HG03097 (cell line): ENCODE results near the gene TMPRSS7.
"Not testable (repeated sequence)": the region's sequence is repeated elsewhere in the genome, so short reads cannot be mapped to it uniquely, and the experiment has no call there.

Source experiments
- ATAC-seq: cut with Tn5 transposase; IDR thresholded peaks from one replicate; pipeline ENCODE4 v1.9.1; 2021; ENCODE audit not compliant: unreplicated experiment, low FRiP score

Gene TMPRSS7

DNA sequence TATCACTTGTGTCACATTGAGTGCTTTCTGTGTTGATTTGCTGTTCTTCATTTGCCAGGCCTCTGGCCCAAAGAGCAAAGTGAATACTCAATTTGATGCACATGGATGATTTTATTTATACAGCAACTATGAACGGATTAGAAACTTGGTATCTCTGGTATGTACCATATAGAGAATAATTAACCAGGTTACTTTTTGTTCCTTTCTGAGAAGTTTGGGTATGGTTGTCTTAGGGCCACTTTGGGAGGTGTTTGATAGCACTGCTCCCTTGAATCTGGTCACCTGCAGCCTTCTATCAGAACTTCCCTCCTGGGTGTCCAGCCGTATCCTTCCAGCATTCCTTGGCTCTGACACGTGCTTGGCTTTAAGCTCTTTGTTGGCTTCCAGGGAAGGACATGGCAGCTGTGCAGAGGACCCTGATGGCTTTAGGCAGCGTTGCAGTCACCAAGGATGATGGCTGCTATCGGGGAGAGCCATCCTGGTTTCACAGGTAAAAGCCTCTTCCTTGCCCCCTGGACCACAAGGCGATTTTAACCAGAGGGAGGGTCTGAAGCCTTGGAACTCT lies 23.1 kb upstream of the TMPRSS7 start:
- no peak for ATAC-seq

- ATAC-seq, result no peak
Measured at GRCh38 chr3:112012205-112012992, 22.1 kb upstream of the TMPRSS7 start.

DNA sequence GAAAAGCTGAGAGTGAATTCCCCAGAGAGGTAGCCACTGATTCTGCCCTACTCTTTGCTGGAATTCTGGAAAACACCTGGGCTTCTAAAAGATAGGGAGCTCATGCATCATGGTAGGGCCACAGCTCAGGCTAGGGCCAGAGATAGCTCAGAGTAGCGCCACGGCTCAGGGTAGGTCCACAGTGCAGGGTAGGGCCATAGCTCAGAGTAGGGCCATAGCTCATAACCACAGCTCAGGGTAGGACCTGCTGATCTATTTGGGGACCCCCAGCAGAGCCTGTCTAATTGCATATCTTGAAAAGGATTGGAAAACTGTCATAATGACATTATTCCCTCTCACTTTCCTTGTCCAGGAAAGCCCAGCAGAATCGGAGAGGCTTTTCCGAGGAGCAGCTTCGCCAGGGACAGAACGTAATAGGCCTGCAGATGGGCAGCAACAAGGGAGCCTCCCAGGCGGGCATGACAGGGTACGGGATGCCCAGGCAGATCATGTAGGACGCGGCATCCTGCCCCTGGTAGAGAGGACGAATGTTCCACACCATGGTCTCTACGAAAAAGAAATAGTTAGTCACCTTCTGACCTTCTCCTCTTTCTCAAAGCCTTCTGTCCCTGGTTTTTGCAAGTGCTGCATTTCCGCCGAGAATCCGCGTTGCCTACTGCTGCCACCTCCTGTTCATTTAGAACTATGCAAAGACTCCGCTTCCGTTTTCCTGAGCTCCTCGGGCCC lies 21.3 kb upstream of the TMPRSS7 start:
- no peak for ATAC-seq

GRCh38 chr3:112013784-112014143 lies 20.8 kb upstream of the TMPRSS7 start:
- no peak for ATAC-seq

GRCh38 chr3:112017091-112017490 lies 17.4 kb upstream of the TMPRSS7 start:
- ATAC-seq, result no peak

DNA sequence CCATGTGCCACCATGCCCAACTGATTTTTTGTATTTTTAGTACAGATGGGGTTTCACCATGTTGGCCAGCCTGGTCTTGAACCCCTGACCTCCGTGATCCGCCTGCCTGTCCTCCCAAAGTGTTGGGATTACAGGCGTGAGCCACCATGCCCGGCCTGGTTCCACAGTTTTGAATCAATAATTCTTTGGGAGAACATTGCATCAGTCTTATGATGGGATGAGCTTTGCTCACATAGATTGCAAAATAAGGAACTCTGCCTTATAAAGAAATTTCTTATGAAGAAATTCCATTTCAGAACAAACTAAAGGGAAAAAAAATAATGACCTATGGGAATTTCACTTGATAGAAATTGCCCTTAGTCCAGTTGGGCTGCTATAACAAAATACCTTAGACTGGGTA lies 15.8 kb upstream of the TMPRSS7 start:
- no peak for ATAC-seq

DNA sequence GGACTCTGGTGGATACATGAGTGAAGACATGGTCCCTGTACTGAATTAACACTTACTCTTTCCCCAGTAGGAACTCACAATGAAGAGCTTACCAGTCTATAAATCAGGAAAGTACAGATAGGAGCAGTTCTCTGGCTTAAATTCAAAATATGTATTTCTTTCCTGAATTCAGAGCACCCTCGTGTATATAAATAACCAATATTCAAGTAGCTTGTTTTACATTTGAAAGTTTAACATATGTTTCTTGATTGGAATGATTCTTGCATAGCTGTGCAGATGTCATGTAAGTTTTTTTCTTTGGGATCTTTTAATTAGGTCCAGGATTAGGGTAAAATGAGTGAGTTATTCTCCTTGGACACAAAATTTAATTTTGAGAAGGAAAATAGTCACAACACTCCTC lies 14.8 kb upstream of the TMPRSS7 start:
- no peak for ATAC-seq

GRCh38 chr3:112020674-112021085 lies 13.9 kb upstream of the TMPRSS7 start:
- ATAC-seq, result no peak

- no peak for ATAC-seq
Measured at GRCh38 chr3:112027142-112027541, 7.4 kb upstream of the TMPRSS7 start.

GRCh38 chr3:112027826-112028225 lies 6.7 kb upstream of the TMPRSS7 start:
- ATAC-seq, result no peak

- ATAC-seq, result no peak
Measured at GRCh38 chr3:112030901-112031300, 3.6 kb upstream of the TMPRSS7 start.

DNA sequence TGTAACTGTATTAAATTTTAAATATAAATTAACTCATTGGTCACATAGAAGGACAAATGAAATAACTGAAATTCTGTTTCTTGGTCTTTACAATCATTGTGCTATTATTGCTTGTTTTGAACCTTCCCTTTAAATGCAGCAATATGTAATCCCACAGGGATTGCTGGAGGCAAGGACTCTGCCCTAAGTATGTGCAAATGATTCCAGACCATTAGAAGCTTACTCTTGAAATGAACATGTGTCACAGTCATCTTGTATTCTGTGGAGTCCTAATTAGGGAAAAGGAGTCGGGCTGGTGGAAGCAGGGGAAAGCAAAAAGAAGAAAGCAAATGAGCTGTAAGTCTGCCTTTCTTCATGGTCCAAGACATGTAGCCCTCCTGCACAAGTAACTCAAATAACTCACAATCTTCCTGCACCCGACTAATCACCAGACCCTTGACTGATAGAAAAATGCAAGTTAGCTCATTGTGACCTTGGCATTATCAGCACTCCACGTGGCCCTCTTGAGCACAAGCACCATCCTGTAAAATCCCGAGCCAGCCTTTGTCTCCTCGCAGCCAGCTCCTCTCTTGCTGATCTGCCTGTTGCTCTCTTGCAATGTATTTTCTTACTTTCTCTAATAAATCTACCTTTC lies 2.3 kb upstream of the TMPRSS7 start:
- no peak for ATAC-seq

GRCh38 chr3:112035241-112035640 lies 705 bp downstream of the TMPRSS7 start:
- no peak for ATAC-seq

- ATAC-seq, result not testable (repeated sequence)
Measured at GRCh38 chr3:112037194-112037593, 2.7 kb downstream of the TMPRSS7 start.

DNA sequence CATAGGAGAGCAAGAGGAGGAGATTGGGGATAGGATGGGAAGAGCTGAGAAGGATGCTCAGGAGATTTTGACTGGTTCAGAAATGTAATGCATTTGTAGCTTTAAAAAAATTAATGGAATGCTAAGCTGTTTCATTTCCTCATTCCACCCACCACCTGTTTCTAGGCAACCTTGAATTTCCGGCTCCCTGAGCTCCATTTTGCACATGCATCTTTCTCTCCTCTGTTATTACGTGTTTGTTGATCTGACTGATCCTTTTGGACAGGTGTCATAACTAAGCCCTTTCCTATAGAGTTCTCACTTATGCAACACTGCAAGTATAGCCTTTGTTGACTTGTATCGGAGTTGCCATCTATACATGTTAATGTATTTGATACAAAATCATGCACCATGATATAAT lies 4.3 kb downstream of the TMPRSS7 start:
- no peak for ATAC-seq

GRCh38 chr3:112041321-112041720 lies 6.8 kb downstream of the TMPRSS7 start:
- ATAC-seq, result no peak

DNA sequence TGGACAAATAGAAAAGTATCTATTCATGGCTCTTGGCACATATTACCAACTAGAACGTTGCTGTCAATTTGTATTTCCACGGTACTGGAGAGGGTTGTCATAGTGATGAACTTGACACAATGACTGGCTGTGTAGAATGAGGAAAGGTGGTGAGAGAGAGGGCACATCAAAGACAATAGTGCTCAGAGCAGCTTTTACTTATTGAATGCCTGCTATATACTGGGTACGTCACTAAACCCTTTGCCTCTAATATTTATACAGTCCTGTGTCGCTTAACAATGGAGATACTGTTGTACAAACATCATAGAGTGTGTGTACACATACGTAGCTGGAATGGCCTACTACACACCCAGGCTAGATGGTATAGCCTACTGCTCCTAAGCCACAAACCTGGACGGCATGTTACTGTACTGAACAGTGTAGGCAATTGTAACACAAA lies 8.3 kb downstream of the TMPRSS7 start:
- no peak for ATAC-seq

- ATAC-seq, result peak; percentile 85
Measured at GRCh38 chr3:112043621-112044201, 9.2 kb downstream of the TMPRSS7 start.

- ATAC-seq, result no peak
Measured at GRCh38 chr3:112046599-112046998, 12.1 kb downstream of the TMPRSS7 start.

DNA sequence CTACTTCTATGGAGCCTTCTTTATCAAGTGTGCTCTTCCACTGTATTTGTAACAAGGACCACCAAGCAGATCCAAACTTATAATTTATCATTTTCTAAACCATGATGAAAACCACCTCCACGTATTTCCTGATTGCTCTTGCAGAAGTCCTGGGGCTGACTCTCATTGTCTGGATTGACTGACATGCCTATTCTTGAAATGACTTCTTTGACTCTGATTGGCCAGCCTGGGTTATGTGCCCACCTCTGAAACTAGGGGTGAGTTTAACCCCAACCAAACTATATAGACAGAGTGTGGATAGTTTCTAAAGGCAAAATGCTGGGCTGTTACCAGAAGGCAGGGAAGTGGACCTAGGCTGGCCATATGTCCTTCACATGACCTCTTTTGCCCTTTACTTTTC lies 12.7 kb downstream of the TMPRSS7 start:
- no peak for ATAC-seq

DNA sequence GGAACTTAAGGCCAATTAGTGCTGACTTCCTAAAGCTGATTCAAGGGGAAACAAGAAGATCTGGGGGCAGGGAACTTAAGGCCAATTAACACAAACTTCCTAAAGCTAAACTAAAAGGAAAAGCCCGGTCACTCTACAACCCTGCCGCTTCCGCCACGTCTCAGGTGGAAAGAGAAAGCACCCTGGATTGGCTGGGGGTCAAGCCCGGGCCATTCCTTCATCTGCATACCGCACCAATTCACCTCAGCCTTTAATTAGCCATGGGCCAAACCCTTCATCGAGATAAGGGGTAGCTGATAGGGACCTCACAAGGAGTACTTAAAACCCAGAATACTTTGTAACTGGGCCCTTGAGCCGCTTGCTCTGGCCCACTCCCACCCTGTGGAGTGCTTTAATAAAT lies 14.4 kb downstream of the TMPRSS7 start:
- no peak for ATAC-seq
